HK-2 (cell line): ENCODE results near the gene TRAPPC11.
"Not testable (repeated sequence)": the region's sequence is repeated elsewhere in the genome, so short reads cannot be mapped to it uniquely, and the experiment has no call there.

Experiments used
- DNase-seq: peaks from one replicate; pipeline ENCODE4 v3.0.0-alpha.2; 2018; ENCODE audit not compliant: unreplicated experiment

Gene TRAPPC11

GRCh38 chr4:183659029-183659871 is at the start of gene TRAPPC11, which contains the start of gene RWDD4:
Gene TRAPPC11 (plus strand): TSS chr4:183659293. CDS start chr4:183663868, 4,575 bp downstream.
Gene RWDD4 (minus strand): TSS chr4:183659185. CDS start chr4:183658952, 233 bp downstream.
- peak; percentile 98 for DNase-seq

GRCh38 chr4:183610033-183610432 is 49.1 kb upstream of the TRAPPC11 start:
- peak; percentile 44 for DNase-seq

GRCh38 chr4:183610613-183611012 is 48.5 kb upstream of the TRAPPC11 start:
- DNase-seq = no peak

- no peak for DNase-seq
Observed at GRCh38 chr4:183611210-183611830, 47.8 kb upstream of the TRAPPC11 start.

GRCh38 chr4:183612329-183613250 is 46.5 kb upstream of the TRAPPC11 start:
- no peak for DNase-seq

GRCh38 chr4:183617075-183617474 is 42.0 kb upstream of the TRAPPC11 start:
- DNase-seq = no peak

- peak; percentile 15 for DNase-seq
Observed at GRCh38 chr4:183618681-183619080, 40.4 kb upstream of the TRAPPC11 start.

- DNase-seq = no peak
Observed at GRCh38 chr4:183620421-183620820, 38.7 kb upstream of the TRAPPC11 start.

- no peak for DNase-seq
Observed at GRCh38 chr4:183621875-183622274, 37.2 kb upstream of the TRAPPC11 start.

GRCh38 chr4:183624548-183624947 is 34.5 kb upstream of the TRAPPC11 start:
- DNase-seq = no peak

GRCh38 chr4:183626168-183626567 is 32.9 kb upstream of the TRAPPC11 start:
- DNase-seq = no peak

- DNase-seq = not testable (repeated sequence)
Observed at GRCh38 chr4:183627286-183627685, 31.8 kb upstream of the TRAPPC11 start.

GRCh38 chr4:183627979-183628588 is 31.0 kb upstream of the TRAPPC11 start:
- DNase-seq = no peak

- DNase-seq = no peak
Observed at GRCh38 chr4:183631577-183632198, 27.4 kb upstream of the TRAPPC11 start.

GRCh38 chr4:183632689-183633088 is 26.4 kb upstream of the TRAPPC11 start:
- no peak for DNase-seq

- no peak for DNase-seq
Observed at GRCh38 chr4:183633476-183634400, 25.4 kb upstream of the TRAPPC11 start.

- no peak for DNase-seq
Observed at GRCh38 chr4:183635321-183635720, 23.8 kb upstream of the TRAPPC11 start.

GRCh38 chr4:183635741-183636140 is 23.4 kb upstream of the TRAPPC11 start:
- no peak for DNase-seq

GRCh38 chr4:183636503-183636902 is 22.6 kb upstream of the TRAPPC11 start:
- no peak for DNase-seq

GRCh38 chr4:183636923-183637322 is 22.2 kb upstream of the TRAPPC11 start:
- no peak for DNase-seq
